Measurements from ENCODE around the gene SH3RF1.

SH3RF1 gene

GRCh38 chr4:169225058-169225751, 45.6 kb downstream of the SH3RF1 start:
- no peak overlapping the region for H2AFZ ChIP-seq (ENCODE audit: low read length)
- H3K23ac ChIP-seq (ENCODE audit: low read depth, low read length, poor library complexity) = no peak overlapping the region
- no peaks in the 10 kb centered on the region for H3K27me3 ChIP-seq (ENCODE audit: control insufficient read depth in 3 of 3, insufficient read depth in 3 of 3, low read depth in 1 of 3, low read length in 3 of 3)
- peak overlapping the region; percentile 23 for H3K27ac ChIP-seq (replicated peaks; ENCODE audit: low read length)
- DNase-seq (ENCODE audit: low spot score) = no peak
- H4K8ac ChIP-seq (ENCODE audit: low read depth, low read length) = no peak overlapping the region
- peaks cover 0 to 10% of the 10 kb centered on the region in 2 donors for H3K4me1 ChIP-seq (ENCODE audit: control insufficient read depth in 2 of 2, insufficient read depth in 1 of 2, low read depth in 1 of 2, low read length in 2 of 2)
- H3K18ac ChIP-seq (ENCODE audit: low read length) = no peak overlapping the region
- no peak overlapping the region for H2AK5ac ChIP-seq (ENCODE audit: low read depth, low read length)
- no CpG with 5 or more reads among the region's 4 CpGs for WGBS, 2 donors (ENCODE audit: extremely low coverage in 2 of 2, insufficient read length in 2 of 2, insufficient replicate concordance in 1 of 2)
- H3K4me2 ChIP-seq (ENCODE audit: insufficient read depth, low read length, poor library complexity, severe bottlenecking) = no peak overlapping the region
- H3K4me3 ChIP-seq (ENCODE audit: low read length in 2 of 2) = no peak overlapping the region
- no peak overlapping the region for H2BK12ac ChIP-seq (ENCODE audit: low read length)
- no peaks in the 10 kb centered on the region for H3K79me1 ChIP-seq (ENCODE audit: low read depth, low read length)
- no peak overlapping the region for H2BK5ac ChIP-seq (ENCODE audit: low read length)
- no peak overlapping the region for H3K9ac ChIP-seq (ENCODE audit: low read depth, low read length, poor library complexity)
- H4K91ac ChIP-seq (ENCODE audit: low read depth, low read length, poor library complexity) = no peak overlapping the region
- H3K9me3 ChIP-seq (replicated peaks in 1 of 2; ENCODE audit: control insufficient read depth in 2 of 2, insufficient read depth in 1 of 2, low read depth in 1 of 2, low read length in 2 of 2) = peaks cover 0 to 13% of the 10 kb centered on the region in 2 donors
- H2BK120ac ChIP-seq (ENCODE audit: low read depth, low read length) = no peak overlapping the region
- no peak overlapping the region for H3K4ac ChIP-seq (ENCODE audit: low read length)
- H3K36me3 ChIP-seq (replicated peaks in 1 of 2; ENCODE audit: control insufficient read depth in 2 of 2, insufficient read depth in 2 of 2, low read length in 2 of 2) = peaks cover 0 to 21% of the 10 kb centered on the region in 2 donors
- no peak overlapping the region for H3K14ac ChIP-seq (ENCODE audit: low read length)
- H2BK15ac ChIP-seq (ENCODE audit: low read length) = no peak overlapping the region

GRCh38 chr4:169222761-169223160, 48.0 kb downstream of the SH3RF1 start:
- no peak overlapping the region for H3K27ac ChIP-seq (replicated peaks; ENCODE audit: low read length)

GRCh38 chr4:169221662-169222061, 49.1 kb downstream of the SH3RF1 start:
- no peak overlapping the region for H4K8ac ChIP-seq (ENCODE audit: low read depth, low read length)
- H3K4me1 ChIP-seq (ENCODE audit: control insufficient read depth in 2 of 2, insufficient read depth in 1 of 2, low read depth in 1 of 2, low read length in 2 of 2) = peaks cover 0 to 10% of the 10 kb centered on the region in 2 donors
- H3K4me2 ChIP-seq (ENCODE audit: insufficient read depth, low read length, poor library complexity, severe bottlenecking) = no peak overlapping the region
- peaks cover 0 to 6% of the 10 kb centered on the region in 2 donors for H3K9me3 ChIP-seq (replicated peaks in 1 of 2; ENCODE audit: control insufficient read depth in 2 of 2, insufficient read depth in 1 of 2, low read depth in 1 of 2, low read length in 2 of 2)
- no peaks in the 10 kb centered on the region for H3K79me1 ChIP-seq (ENCODE audit: low read depth, low read length)
- H3K23ac ChIP-seq (ENCODE audit: low read depth, low read length, poor library complexity) = no peak overlapping the region
- no peaks in the 10 kb centered on the region for H3K27me3 ChIP-seq (ENCODE audit: control insufficient read depth in 3 of 3, insufficient read depth in 3 of 3, low read depth in 1 of 3, low read length in 3 of 3)
- no peak overlapping the region for H2BK5ac ChIP-seq (ENCODE audit: low read length)
- H3K9ac ChIP-seq (ENCODE audit: low read depth, low read length, poor library complexity) = no peak overlapping the region
- no peak overlapping the region for H3K4me3 ChIP-seq (ENCODE audit: low read length in 2 of 2)
- peaks cover 0 to 18% of the 10 kb centered on the region in 2 donors for H3K36me3 ChIP-seq (replicated peaks in 1 of 2; ENCODE audit: control insufficient read depth in 2 of 2, insufficient read depth in 2 of 2, low read length in 2 of 2)
- no peak for DNase-seq (ENCODE audit: low spot score)
- no peak overlapping the region for H3K27ac ChIP-seq (replicated peaks; ENCODE audit: low read length)
- H3K4ac ChIP-seq (ENCODE audit: low read length) = no peak overlapping the region
- no peak overlapping the region for H2BK12ac ChIP-seq (ENCODE audit: low read length)
- H2BK120ac ChIP-seq (ENCODE audit: low read depth, low read length) = no peak overlapping the region
- H2BK15ac ChIP-seq (ENCODE audit: low read length) = no peak overlapping the region
- H2AFZ ChIP-seq (ENCODE audit: low read length) = no peak overlapping the region
- no peak overlapping the region for H2AK5ac ChIP-seq (ENCODE audit: low read depth, low read length)
- no CpG with 5 or more reads among the region's 3 CpGs for WGBS, 2 donors (ENCODE audit: extremely low coverage in 2 of 2, insufficient read length in 2 of 2, insufficient replicate concordance in 1 of 2)
- H4K91ac ChIP-seq (ENCODE audit: low read depth, low read length, poor library complexity) = no peak overlapping the region
- no peak overlapping the region for H3K18ac ChIP-seq (ENCODE audit: low read length)
- no peak overlapping the region for H3K14ac ChIP-seq (ENCODE audit: low read length)

More at GRCh38 chr4:169222761-169223160, 48.0 kb downstream of the SH3RF1 start:
- peaks cover 0 to 6% of the 10 kb centered on the region in 2 donors for H3K9me3 ChIP-seq (replicated peaks in 1 of 2; ENCODE audit: control insufficient read depth in 2 of 2, insufficient read depth in 1 of 2, low read depth in 1 of 2, low read length in 2 of 2)
- H2BK5ac ChIP-seq (ENCODE audit: low read length) = no peak overlapping the region
- H4K91ac ChIP-seq (ENCODE audit: low read depth, low read length, poor library complexity) = no peak overlapping the region
- H3K4ac ChIP-seq (ENCODE audit: low read length) = no peak overlapping the region
- H3K27me3 ChIP-seq (ENCODE audit: control insufficient read depth in 3 of 3, insufficient read depth in 3 of 3, low read depth in 1 of 3, low read length in 3 of 3) = no peaks in the 10 kb centered on the region
- no peak for DNase-seq (ENCODE audit: low spot score)
- H3K23ac ChIP-seq (ENCODE audit: low read depth, low read length, poor library complexity) = no peak overlapping the region
- H2BK120ac ChIP-seq (ENCODE audit: low read depth, low read length) = no peak overlapping the region
- no peak overlapping the region for H2BK12ac ChIP-seq (ENCODE audit: low read length)
- H3K18ac ChIP-seq (ENCODE audit: low read length) = no peak overlapping the region
- H3K4me1 ChIP-seq (ENCODE audit: control insufficient read depth in 2 of 2, insufficient read depth in 1 of 2, low read depth in 1 of 2, low read length in 2 of 2) = peaks cover 0 to 10% of the 10 kb centered on the region in 2 donors
- no peak overlapping the region for H3K4me2 ChIP-seq (ENCODE audit: insufficient read depth, low read length, poor library complexity, severe bottlenecking)
- H2AFZ ChIP-seq (ENCODE audit: low read length) = no peak overlapping the region
- no peak overlapping the region for H2AK5ac ChIP-seq (ENCODE audit: low read depth, low read length)
- H3K79me1 ChIP-seq (ENCODE audit: low read depth, low read length) = no peaks in the 10 kb centered on the region
- peaks cover 0 to 21% of the 10 kb centered on the region in 2 donors for H3K36me3 ChIP-seq (replicated peaks in 1 of 2; ENCODE audit: control insufficient read depth in 2 of 2, insufficient read depth in 2 of 2, low read length in 2 of 2)
- no peak overlapping the region for H3K14ac ChIP-seq (ENCODE audit: low read length)
- H3K4me3 ChIP-seq (ENCODE audit: low read length in 2 of 2) = no peak overlapping the region
- H3K9ac ChIP-seq (ENCODE audit: low read depth, low read length, poor library complexity) = no peak overlapping the region
- no peak overlapping the region for H4K8ac ChIP-seq (ENCODE audit: low read depth, low read length)
- WGBS, 2 donors (ENCODE audit: extremely low coverage in 2 of 2, insufficient read length in 2 of 2, insufficient replicate concordance in 1 of 2) = no CpG with 5 or more reads among the region's 6 CpGs
- no peak overlapping the region for H2BK15ac ChIP-seq (ENCODE audit: low read length)

GRCh38 chr4:169220854-169221411, 49.8 kb downstream of the SH3RF1 start:
- no peak overlapping the region for H4K91ac ChIP-seq (ENCODE audit: low read depth, low read length, poor library complexity)
- no peak overlapping the region for H3K18ac ChIP-seq (ENCODE audit: low read length)
- no peak overlapping the region for H3K9ac ChIP-seq (ENCODE audit: low read depth, low read length, poor library complexity)
- no peak overlapping the region for H3K4me3 ChIP-seq (ENCODE audit: low read length in 2 of 2)
- H3K4me1 ChIP-seq (ENCODE audit: control insufficient read depth in 2 of 2, insufficient read depth in 1 of 2, low read depth in 1 of 2, low read length in 2 of 2) = peaks cover 0 to 10% of the 10 kb centered on the region in 2 donors
- no peak overlapping the region for H3K27ac ChIP-seq (replicated peaks; ENCODE audit: low read length)
- no peak overlapping the region for H3K14ac ChIP-seq (ENCODE audit: low read length)
- no peak for DNase-seq (ENCODE audit: low spot score)
- no peak overlapping the region for H4K8ac ChIP-seq (ENCODE audit: low read depth, low read length)
- H3K79me1 ChIP-seq (ENCODE audit: low read depth, low read length) = no peaks in the 10 kb centered on the region
- no peak overlapping the region for H3K4me2 ChIP-seq (ENCODE audit: insufficient read depth, low read length, poor library complexity, severe bottlenecking)
- no peaks in the 10 kb centered on the region for H3K27me3 ChIP-seq (ENCODE audit: control insufficient read depth in 3 of 3, insufficient read depth in 3 of 3, low read depth in 1 of 3, low read length in 3 of 3)
- H2AK5ac ChIP-seq (ENCODE audit: low read depth, low read length) = no peak overlapping the region
- peaks cover 0 to 7% of the 10 kb centered on the region in 2 donors for H3K9me3 ChIP-seq (replicated peaks in 1 of 2; ENCODE audit: control insufficient read depth in 2 of 2, insufficient read depth in 1 of 2, low read depth in 1 of 2, low read length in 2 of 2)
- H2BK5ac ChIP-seq (ENCODE audit: low read length) = no peak overlapping the region
- H3K4ac ChIP-seq (ENCODE audit: low read length) = no peak overlapping the region
- H2BK120ac ChIP-seq (ENCODE audit: low read depth, low read length) = no peak overlapping the region
- peaks cover 0 to 17% of the 10 kb centered on the region in 2 donors for H3K36me3 ChIP-seq (replicated peaks in 1 of 2; ENCODE audit: control insufficient read depth in 2 of 2, insufficient read depth in 2 of 2, low read length in 2 of 2)
- no peak overlapping the region for H2BK12ac ChIP-seq (ENCODE audit: low read length)
- WGBS, 2 donors (ENCODE audit: extremely low coverage in 2 of 2, insufficient read length in 2 of 2, insufficient replicate concordance in 1 of 2) = no CpG with 5 or more reads among the region's 7 CpGs
- no peak overlapping the region for H3K23ac ChIP-seq (ENCODE audit: low read depth, low read length, poor library complexity)
- H2AFZ ChIP-seq (ENCODE audit: low read length) = no peak overlapping the region
- no peak overlapping the region for H2BK15ac ChIP-seq (ENCODE audit: low read length)
